ENCODE measurements around the gene UGT1A1. TPM values are rescaled to one million over a fixed set of nuclear protein-coding genes. Genes with fewer than 3 reads are reported as not detected.

UGT1A1 gene
- polyA plus RNA-seq, 1 donor: not detected

DNA sequence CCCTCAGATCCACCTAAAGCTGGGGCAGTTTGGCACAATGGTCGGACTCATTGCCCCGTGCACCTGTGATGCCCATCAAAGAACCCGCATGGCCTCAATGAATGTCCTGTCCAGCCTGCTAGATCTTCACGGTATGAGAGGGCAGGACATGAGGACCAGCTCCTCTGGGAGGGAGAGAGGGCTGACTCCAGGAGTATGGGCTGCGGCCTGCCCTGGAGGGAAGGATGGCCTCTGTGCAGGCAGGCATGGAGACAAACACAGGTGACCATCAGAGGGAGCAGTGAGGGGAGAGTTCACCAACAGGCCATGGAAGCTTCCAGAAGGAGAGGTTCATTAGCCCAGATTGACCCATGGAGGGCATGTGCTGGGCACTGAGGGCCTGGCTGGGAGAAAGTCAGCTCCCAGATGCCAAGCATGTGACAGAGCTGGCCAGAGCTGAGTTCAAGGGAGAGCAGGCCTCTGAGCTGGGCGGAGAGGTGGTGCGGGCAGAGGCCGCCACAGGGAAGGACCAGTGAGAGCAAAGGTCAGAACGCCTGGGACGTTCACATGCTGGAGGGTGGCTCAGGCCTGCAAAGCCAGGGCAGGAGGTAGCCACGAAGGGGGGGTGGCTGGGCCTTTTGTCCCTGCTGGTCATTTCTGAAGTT is 58.0 kb downstream of the UGT1A1 start:
- no peak for DNase-seq

DNA sequence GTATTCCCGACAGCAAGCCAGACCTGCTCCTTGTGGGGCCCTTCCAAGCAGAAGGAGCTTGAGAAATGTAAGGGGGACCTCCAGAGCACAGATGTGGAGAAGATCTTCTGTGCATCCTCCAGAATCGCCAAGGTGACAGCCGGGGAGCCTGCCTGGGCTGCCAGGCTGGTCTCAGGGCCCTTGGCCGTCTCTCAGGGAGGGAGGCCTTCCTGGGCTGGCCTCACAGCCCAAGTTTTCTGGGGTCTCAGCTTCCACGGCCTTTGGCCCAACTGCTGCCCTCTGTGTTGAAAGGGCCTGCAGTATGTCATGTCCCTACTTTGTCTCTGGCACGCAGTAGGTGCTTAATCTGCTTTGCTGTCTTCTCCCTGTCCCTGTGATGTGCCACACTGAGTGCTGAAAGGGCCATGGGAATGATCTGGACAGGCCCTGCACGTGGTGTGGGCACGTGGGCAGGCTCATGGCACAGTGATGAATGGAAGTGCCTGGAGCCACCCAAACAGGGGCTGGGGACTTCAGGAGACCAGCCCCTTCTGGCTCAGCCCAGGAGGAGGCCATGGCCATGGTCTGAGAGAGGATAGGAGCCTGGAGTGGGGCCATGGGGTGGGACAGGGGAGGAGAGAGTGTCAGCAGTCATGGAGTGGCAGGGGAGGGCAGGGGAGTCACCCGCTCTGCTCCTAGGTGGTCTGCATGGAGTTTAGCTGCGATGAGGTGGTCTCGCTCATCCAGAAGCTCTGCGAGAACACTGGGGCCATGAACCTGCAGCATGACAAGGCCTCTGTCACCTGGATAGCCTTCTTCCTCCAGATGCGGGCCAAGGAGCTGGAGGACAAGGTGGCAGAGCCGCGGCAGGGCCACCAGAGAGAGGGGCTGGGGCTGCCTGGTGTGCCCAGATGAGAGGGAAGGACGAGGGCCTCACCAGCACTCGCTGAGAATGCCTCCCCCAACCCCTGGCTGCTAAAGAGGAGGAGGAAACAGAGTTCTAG is 58.9 kb downstream of the UGT1A1 start:
- DNase-seq: no peak

GRCh38 chr2:233819884-233820773 is 60.1 kb downstream of the UGT1A1 start:
- DNase-seq: no peak

DNA sequence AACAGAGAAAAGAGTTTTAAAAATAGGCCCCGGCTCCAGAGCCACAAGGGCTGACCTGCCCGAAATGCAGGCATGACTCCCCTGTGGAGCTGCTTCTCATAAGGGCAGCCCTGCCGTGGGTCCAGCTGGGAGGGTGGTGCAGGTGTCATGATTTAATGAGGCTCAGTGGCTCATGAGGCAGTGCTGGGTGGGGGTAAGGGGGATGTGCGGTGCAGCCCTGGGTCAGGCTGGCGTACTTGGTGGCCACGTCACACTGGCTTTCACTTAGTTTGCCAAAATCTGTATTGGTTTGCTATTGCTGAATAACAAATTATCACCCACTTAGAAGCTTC is 60.7 kb downstream of the UGT1A1 start:
- DNase-seq: no peak

DNA sequence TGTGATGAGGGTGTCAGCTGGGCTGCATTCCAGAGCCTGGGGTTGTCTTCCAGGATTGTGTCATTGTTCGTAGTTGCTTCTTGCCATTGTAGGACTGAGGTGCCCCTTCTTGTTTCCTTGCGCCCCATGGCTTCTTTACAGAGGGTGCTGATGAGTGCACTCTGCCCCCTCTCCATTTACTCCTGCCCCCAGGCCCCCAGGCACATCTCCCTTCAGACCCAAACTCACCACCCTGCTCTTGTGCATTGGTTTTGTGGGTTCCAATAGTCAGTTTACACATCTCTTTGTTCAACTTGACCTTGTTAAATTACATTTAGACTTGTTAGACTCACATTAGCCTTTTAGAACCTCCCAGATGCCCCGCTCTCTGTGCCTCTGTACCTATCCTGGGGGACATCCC is 61.1 kb downstream of the UGT1A1 start:
- no peak for DNase-seq

DNA sequence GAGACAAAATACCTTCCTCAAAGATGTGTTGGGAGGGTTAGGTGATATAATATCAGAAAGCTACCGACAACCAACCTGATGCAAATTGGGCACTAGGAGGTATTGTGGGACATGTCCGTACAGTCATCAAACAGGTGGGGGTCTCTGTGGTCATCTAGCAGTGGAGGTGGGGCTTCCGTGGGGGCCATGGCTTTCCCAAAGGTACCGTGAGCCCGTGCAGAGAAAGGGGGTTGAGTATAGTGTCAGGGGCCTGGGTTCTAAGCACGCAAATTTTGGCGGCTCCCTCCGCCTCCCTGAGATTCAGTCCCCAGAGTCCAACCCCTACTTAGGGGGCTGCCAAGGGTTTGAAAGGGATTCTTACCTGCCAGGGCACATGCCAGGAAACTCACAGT is 61.6 kb downstream of the UGT1A1 start:
- no peak for DNase-seq

- no peak for DNase-seq
Observed at GRCh38 chr2:233822101-233822771, 62.2 kb downstream of the UGT1A1 start.

Other genes with a start within 250 kb of the UGT1A1 start
- 26.7 TPM for gene USP40, start 193.5 kb upstream of the UGT1A1 start, polyA plus RNA-seq (ENCODE audit: insufficient read length)
- gene UGT1A8, start 142.6 kb upstream of the UGT1A1 start, polyA plus RNA-seq (ENCODE audit: insufficient read length): not detected
- gene UGT1A10, start 123.8 kb upstream of the UGT1A1 start, polyA plus RNA-seq (ENCODE audit: insufficient read length): not detected
- gene UGT1A9, start 88.4 kb upstream of the UGT1A1 start, polyA plus RNA-seq (ENCODE audit: insufficient read length): not detected
- gene UGT1A7, start 78.4 kb upstream of the UGT1A1 start, polyA plus RNA-seq (ENCODE audit: insufficient read length): not detected
- gene UGT1A6, start 67.4 kb upstream of the UGT1A1 start, polyA plus RNA-seq (ENCODE audit: insufficient read length): not detected
- gene UGT1A5, start 47.4 kb upstream of the UGT1A1 start, polyA plus RNA-seq (ENCODE audit: insufficient read length): not detected
- gene UGT1A4, start 41.5 kb upstream of the UGT1A1 start, polyA plus RNA-seq (ENCODE audit: insufficient read length): not detected
- gene UGT1A3, start 31.2 kb upstream of the UGT1A1 start, polyA plus RNA-seq (ENCODE audit: insufficient read length): not detected
- gene MROH2A, start 18.1 kb downstream of the UGT1A1 start, polyA plus RNA-seq (ENCODE audit: insufficient read length): not detected
- gene HJURP, start 94.3 kb downstream of the UGT1A1 start, polyA plus RNA-seq (ENCODE audit: insufficient read length): 7.5 TPM
- 0.17 TPM for gene TRPM8, start 157.1 kb downstream of the UGT1A1 start, polyA plus RNA-seq (ENCODE audit: insufficient read length)